ENCODE measurements around the gene F13B.
"Not testable (repeated sequence)": the region's sequence is repeated elsewhere in the genome, so short reads cannot be mapped to it uniquely, and the experiment has no call there.

F13B gene

DNA sequence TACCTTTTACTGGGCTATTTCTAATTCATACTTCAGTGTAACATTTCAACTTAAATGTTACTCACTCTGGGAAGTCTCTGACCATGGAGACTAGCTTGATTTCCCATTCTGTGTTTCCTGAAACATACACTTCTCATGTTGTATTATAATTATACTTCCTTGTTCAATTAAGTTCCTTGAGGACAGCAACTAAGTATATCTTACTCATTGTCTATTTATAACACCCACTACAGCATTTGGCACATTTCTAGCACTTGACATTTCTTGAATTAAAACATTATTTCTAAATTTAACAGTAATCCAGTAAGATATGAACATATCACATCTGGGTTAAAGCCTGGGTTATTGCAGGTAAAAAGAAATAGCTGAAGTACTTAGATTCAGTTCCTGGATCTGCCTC is 32.4 kb upstream of the F13B start:
- in situ Hi-C loops (cut with MboI; ENCODE audit: low sequenced_read_pairs, unreplicated experiment) = no loop called here
- no peak for DNase-seq (ENCODE audit: low spot score)
- TF ChIP-seq, protein P1, sequence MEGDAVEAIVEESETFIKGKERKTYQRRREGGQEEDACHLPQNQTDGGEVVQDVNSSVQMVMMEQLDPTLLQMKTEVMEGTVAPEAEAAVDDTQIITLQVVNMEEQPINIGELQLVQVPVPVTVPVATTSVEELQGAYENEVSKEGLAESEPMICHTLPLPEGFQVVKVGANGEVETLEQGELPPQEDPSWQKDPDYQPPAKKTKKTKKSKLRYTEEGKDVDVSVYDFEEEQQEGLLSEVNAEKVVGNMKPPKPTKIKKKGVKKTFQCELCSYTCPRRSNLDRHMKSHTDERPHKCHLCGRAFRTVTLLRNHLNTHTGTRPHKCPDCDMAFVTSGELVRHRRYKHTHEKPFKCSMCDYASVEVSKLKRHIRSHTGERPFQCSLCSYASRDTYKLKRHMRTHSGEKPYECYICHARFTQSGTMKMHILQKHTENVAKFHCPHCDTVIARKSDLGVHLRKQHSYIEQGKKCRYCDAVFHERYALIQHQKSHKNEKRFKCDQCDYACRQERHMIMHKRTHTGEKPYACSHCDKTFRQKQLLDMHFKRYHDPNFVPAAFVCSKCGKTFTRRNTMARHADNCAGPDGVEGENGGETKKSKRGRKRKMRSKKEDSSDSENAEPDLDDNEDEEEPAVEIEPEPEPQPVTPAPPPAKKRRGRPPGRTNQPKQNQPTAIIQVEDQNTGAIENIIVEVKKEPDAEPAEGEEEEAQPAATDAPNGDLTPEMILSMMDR (IDR thresholded peaks at IDR 0.05; ENCODE audit: borderline replicate concordance, control extremely low read depth, extremely low read depth, insufficient read depth, missing control alignments) = no peak

GRCh38 chr1:197096971-197097370 is 29.9 kb upstream of the F13B start:
- DNase-seq (ENCODE audit: low spot score); in situ Hi-C loops (cut with MboI; ENCODE audit: low sequenced_read_pairs, unreplicated experiment): not testable (repeated sequence)

DNA sequence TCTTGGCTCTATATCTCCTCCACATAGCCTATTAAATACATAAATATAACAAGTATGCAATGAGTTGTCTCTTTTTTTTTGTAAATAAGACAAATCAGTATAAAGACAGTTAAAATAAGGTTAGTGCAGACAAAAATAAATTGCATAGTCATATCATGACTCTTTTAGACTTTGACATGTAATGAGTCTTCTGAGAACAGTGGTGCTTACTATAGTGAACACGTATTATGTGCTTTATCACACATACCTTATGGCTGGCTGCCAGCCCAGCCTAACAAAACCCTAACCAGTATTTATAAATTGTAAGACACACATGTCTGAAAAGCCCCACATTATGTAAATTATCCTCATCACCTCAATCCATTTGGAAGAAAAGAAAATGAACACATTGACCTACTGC is 29.1 kb upstream of the F13B start:
- no peak for DNase-seq (ENCODE audit: low spot score)
- TF ChIP-seq, protein P1 (IDR thresholded peaks at IDR 0.05; ENCODE audit: borderline replicate concordance, control extremely low read depth, extremely low read depth, insufficient read depth, missing control alignments) = no peak
- in situ Hi-C loops (cut with MboI; ENCODE audit: low sequenced_read_pairs, unreplicated experiment) = no loop called here

DNA sequence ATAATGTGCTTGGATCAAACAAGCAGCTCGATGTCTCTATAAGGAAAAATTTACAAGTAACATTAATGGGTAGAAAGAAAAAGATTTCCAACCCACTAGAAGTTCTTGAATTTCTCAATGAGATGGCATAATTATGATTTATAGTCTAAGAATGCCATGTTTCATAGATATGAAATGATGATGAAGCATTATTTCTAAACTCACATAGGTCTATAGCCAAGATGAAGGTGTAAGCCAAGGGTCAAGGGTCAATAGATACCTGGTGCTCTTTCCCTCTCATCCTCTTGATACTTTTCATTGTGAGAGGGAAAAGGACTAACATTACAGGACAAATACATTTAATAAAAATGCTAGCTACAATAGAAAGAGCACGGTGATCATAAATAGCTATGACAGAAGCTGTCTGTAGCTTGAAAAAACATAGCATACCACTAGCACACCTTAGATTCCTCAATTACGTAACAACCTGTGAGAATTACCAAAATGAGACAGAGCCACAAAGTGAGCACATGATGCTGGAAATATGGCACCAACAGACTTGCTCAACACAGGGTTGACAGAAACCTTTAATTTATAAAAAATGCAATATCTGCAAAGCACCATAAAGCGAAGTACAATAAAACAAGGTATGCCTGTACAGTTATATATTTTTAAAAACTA is 26.3 kb upstream of the F13B start:
- in situ Hi-C loops (cut with MboI; ENCODE audit: low sequenced_read_pairs, unreplicated experiment) = no loop called here
- TF ChIP-seq, protein P1 (IDR thresholded peaks at IDR 0.05; ENCODE audit: borderline replicate concordance, control extremely low read depth, extremely low read depth, insufficient read depth, missing control alignments) = no peak
- DNase-seq (ENCODE audit: low spot score) = no peak

GRCh38 chr1:197092491-197093023 is 25.5 kb upstream of the F13B start:
- no peak for DNase-seq (ENCODE audit: low spot score)
- in situ Hi-C loops (cut with MboI; ENCODE audit: low sequenced_read_pairs, unreplicated experiment) = no loop called here
- TF ChIP-seq, protein P1 (IDR thresholded peaks at IDR 0.05; ENCODE audit: borderline replicate concordance, control extremely low read depth, extremely low read depth, insufficient read depth, missing control alignments) = no peak

DNA sequence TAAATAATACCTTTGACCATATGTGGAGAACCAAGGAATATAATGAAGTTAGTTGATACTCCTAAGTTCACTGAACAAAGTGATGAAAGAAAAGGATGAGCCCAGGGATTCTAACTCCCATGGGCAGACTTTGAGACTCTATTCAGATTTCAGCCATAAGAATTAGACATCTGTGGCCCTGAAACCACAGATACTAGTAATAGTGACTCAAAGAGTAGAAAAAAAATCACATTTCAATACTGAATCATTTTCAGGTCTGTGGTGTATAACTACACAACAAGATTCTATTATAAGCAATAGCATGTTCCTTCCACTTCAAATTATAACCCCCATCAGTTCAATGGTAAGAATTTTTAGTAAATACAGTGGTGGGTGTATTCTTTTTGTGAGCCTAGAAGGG is 16.4 kb upstream of the F13B start:
- TF ChIP-seq, protein P1 (IDR thresholded peaks at IDR 0.05; ENCODE audit: borderline replicate concordance, control extremely low read depth, extremely low read depth, insufficient read depth, missing control alignments) = no peak
- no peak for DNase-seq (ENCODE audit: low spot score)
- in situ Hi-C loops (cut with MboI; ENCODE audit: low sequenced_read_pairs, unreplicated experiment) = no loop called here

DNA sequence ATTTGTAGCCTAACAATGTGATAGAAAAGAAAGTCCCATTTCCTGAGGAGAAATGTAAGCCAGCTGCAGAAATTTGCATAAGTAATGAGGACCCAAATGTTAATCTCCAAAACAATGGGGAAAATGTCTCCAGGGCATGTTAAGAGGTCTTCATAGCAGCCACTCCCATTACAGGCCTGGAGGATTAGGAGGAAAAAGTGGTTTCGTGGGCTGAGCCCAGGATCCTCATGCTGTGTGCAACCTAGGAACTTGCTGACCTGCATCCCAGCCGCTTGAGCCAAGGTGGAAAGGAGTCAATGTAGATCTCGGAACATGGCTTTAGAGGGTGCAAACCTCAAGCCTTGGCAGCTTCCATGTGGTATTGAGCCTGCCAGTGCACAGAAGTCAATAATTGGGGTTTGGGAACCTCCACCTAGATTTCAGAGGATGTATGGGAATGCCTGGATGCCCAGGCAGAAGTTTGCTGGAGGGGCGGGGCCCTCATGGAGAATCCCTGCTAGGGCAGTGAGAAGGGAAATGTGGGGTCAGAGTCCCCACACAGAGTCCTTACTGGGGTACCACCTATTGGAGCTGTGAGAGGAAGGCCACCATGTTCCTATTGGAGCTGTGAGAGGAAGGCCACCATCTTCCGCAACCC is 14.2 kb upstream of the F13B start:
- TF ChIP-seq, protein P1 (IDR thresholded peaks at IDR 0.05; ENCODE audit: borderline replicate concordance, control extremely low read depth, extremely low read depth, insufficient read depth, missing control alignments) = no peak
- DNase-seq (ENCODE audit: low spot score) = no peak
- in situ Hi-C loops (cut with MboI; ENCODE audit: low sequenced_read_pairs, unreplicated experiment) = no loop called here

All from GM13976 (cell line).